NT2/D1 (cell line): ENCODE results near the gene FNDC5.

Source experiments
- DNase-seq: peaks from one replicate; pipeline ENCODE4 v3.0.0-alpha.2; 2011; ENCODE audit warnings: low read depth, low spot score
- H3K27me3 ChIP-seq: 2 replicates; pipeline ENCODE4 v1.6.0; 2011; ENCODE audit warnings: mild to moderate bottlenecking; ENCODE audit not compliant: insufficient read length, insufficient read depth
- H3K36me3 ChIP-seq: 2 replicates; pipeline ENCODE4 v1.6.1; 2011; ENCODE audit warnings: mild to moderate bottlenecking, low read length, mixed read lengths; ENCODE audit not compliant: insufficient read depth, insufficient read length
- H3K4me1 ChIP-seq: 2 replicates; pipeline ENCODE4 v1.5.1; 2011; ENCODE audit not compliant: insufficient read depth, insufficient read length
- H3K4me3 ChIP-seq: 2 replicates; pipeline ENCODE4 v1.5.1; 2011; ENCODE audit warnings: low read depth; ENCODE audit not compliant: insufficient read length
- H3K9ac ChIP-seq: 2 replicates; pipeline ENCODE4 v1.6.0; 2011; ENCODE audit warnings: low read depth; ENCODE audit not compliant: insufficient read length
- H3K9me3 ChIP-seq: 2 replicates; pipeline ENCODE4 v1.5.1; 2011; ENCODE audit warnings: mild to moderate bottlenecking, low read length; ENCODE audit not compliant: insufficient read depth
- SUZ12 ChIP-seq: IDR thresholded peaks from 2 replicates; pipeline ENCODE4 v1.6.1; 2011; ENCODE audit not compliant: insufficient read length, insufficient read depth; ENCODE audit errors: extremely low read depth
- YY1 ChIP-seq: IDR thresholded peaks from 2 replicates; pipeline ENCODE4 v1.6.1; 2011; ENCODE audit not compliant: insufficient read length, insufficient read depth
- ZNF274 ChIP-seq: IDR thresholded peaks from 2 replicates; pipeline ENCODE4 v1.6.1; 2011; ENCODE audit warnings: mild to moderate bottlenecking, low read depth, low read length

The FNDC5 gene

GRCh38 chr1:32828341-32828740, 42.4 kb downstream of the FNDC5 start:
- H3K9ac ChIP-seq: no peak overlapping the region
- no peaks in the 10 kb centered on the region for H3K9me3 ChIP-seq
- no peaks in the 10 kb centered on the region for H3K27me3 ChIP-seq
- no peaks in the 10 kb centered on the region for H3K4me1 ChIP-seq
- no peak overlapping the region for H3K4me3 ChIP-seq
- H3K36me3 ChIP-seq: peaks cover 80% of the 10 kb centered on the region
- no peak for DNase-seq
- TF ChIP-seq YY1 (no peak), ZNF274 (no peak), SUZ12 (no peak)

GRCh38 chr1:32825181-32825580, 45.5 kb downstream of the FNDC5 start:
- TF ChIP-seq ZNF274 (no peak), YY1 (no peak), SUZ12 (no peak)
- Histone ChIP-seq H3K4me3 (no peak overlapping the region), H3K9ac (no peak overlapping the region), H3K36me3 (peaks cover 61% of the 10 kb centered on the region), H3K27me3 (no peaks in the 10 kb centered on the region), H3K9me3 (no peaks in the 10 kb centered on the region), H3K4me1 (no peaks in the 10 kb centered on the region)
- no peak for DNase-seq

GRCh38 chr1:32818804-32819541, 51.7 kb downstream of the FNDC5 start:
- Histone ChIP-seq H3K36me3 (peaks cover 24% of the 10 kb centered on the region), H3K27me3 (no peaks in the 10 kb centered on the region), H3K9ac (peak overlapping the region; percentile 100), H3K4me3 (peak overlapping the region; percentile 94), H3K4me1 (peaks cover 3% of the 10 kb centered on the region), H3K9me3 (no peaks in the 10 kb centered on the region)
- TF ChIP-seq ZNF274: no peak
- no peak for TF ChIP-seq SUZ12
- no peak for TF ChIP-seq YY1
- DNase-seq: no peak

DNA sequence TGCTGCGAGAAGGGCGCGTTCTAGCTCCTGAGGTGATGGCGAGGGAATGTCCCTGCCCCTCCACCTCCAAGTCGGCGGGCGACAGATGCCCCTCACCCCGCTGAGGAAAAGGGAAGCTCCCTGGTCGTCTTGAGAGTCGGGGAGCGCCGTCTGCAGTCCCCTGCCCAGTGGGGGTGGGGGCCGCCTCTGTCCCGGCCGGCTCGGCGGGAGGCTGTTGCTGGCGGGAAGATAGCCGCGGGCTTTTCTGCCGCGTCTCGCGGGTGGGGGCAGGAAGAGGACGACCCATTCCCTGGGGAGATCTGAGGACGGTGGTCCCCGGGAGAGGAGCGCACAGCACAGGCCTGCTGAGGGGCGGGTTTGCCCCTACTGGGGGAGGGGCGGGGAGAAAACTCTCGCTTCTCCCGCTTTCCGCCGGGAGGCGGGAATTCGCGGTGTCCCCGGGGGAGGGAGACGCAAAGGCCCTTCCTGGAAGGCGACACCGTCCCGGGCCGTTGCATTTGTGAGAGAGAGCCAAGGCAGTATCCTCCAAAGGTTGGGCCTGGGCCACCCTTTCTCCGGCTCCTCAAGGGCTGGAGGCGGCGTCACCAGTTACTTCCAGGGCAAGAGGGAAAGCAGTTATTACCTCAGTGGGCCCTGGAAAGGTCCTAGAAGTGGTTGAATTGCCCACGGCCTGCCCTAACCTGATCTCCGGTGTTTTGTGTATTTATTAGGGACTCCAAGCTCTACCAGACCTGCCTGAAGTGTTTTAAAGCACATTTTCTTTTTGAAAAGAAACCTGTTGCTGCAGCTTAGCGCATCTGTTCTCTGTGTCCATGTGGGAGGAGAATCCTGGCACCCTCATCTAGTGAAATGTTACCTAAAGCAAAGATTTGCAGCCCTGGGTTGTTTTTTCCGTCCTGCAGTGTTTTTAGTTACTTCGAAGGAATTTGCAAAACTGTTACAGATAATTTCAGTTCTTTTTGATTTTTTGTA, 52.6 kb downstream of the FNDC5 start:
- no peak for TF ChIP-seq ZNF274
- TF ChIP-seq YY1: peak; percentile 21
- no peak for TF ChIP-seq SUZ12
- H3K36me3 ChIP-seq: peaks cover 31% of the 10 kb centered on the region
- H3K9me3 ChIP-seq: no peaks in the 10 kb centered on the region
- no peaks in the 10 kb centered on the region for H3K27me3 ChIP-seq
- H3K4me1 ChIP-seq: peaks cover 5% of the 10 kb centered on the region
- H3K9ac ChIP-seq: peak overlapping the region; percentile 100
- H3K4me3 ChIP-seq: peak overlapping the region; percentile 94
- peak; percentile 82 for DNase-seq

- no peaks in the 10 kb centered on the region for H3K9me3 ChIP-seq
- peak within 1 kb of the TSS; percentile 94 for H3K4me3 ChIP-seq
- peaks cover 6% of the 10 kb centered on the region for H3K4me1 ChIP-seq
- H3K9ac ChIP-seq: peak within 1 kb of the TSS; percentile 100
- H3K27me3 ChIP-seq: no peaks in the 10 kb centered on the region
- TF ChIP-seq YY1 (peak; percentile 75), ZNF274 (no peak), SUZ12 (no peak)
- DNase-seq: peak; percentile 100
- H3K36me3 ChIP-seq: peaks cover 33% of the 10 kb centered on the region
Observed at GRCh38 chr1:32817159-32817814, 53.4 kb downstream of the FNDC5 start, which contains the start of the genes S100PBP and YARS1. Gene S100PBP (plus strand): TSS chr1:32817653. CDS start chr1:32826100, 8,447 bp downstream. Gene YARS1 (minus strand): TSS chr1:32817358. CDS start chr1:32817244, 114 bp downstream.

DNA sequence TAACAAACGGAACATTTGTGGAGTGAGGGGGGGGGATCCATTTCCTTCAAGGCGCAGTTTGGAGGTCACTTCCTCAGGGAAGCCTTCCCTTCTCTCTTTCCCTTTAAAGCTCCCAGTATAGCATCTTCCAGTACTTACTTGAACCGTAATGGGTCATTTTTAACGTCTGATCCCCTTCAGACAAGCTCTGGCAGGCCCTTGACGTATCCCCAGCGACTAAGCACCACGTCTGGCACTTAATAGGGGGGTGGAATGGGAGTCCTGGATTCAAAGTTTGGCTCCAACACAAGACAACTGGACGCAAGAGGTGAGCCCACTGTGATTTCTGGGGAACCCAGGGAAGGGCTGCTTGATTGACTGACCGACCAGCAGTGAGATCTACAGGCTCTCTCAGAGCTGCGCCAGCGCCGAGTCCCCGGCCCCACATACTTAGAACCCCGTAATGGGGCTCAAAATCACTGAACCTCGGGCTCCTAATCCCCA, 54.0 kb downstream of the FNDC5 start:
- Histone ChIP-seq H3K4me1 (peaks cover 11% of the 10 kb centered on the region), H3K27me3 (no peaks in the 10 kb centered on the region), H3K4me3 (peak overlapping the region; percentile 94), H3K9me3 (no peaks in the 10 kb centered on the region), H3K36me3 (peaks cover 35% of the 10 kb centered on the region), H3K9ac (peak overlapping the region; percentile 90)
- DNase-seq: no peak
- TF ChIP-seq YY1 (no peak), SUZ12 (no peak), ZNF274 (no peak)
